Retinal pigment epithelial cell (primary cell): ENCODE measurements around the gene S1PR4.

Source experiments
- DNase-seq: peaks from one replicate; pipeline ENCODE4 v3.0.0-alpha.2; 2010; ENCODE audit warnings: low read depth
- H3K4me3 ChIP-seq: 2 replicates; pipeline ENCODE4 v1.5.1; 2011; ENCODE audit warnings: mild to moderate bottlenecking, low read length, control low read depth, moderate library complexity
- CTCF ChIP-seq: conservative IDR thresholded peaks from 2 replicates; pipeline ENCODE4 v1.5.1; 2011; ENCODE audit warnings: low read depth, low read length, control low read depth, inconsistent platforms

S1PR4 gene

GRCh38 chr19:3178377-3178972 lies at the start of gene S1PR4:
TSS of gene S1PR4 (plus strand) at chr19:3178769. CDS start at chr19:3178793, 24 bp downstream.
- TF ChIP-seq CTCF = no peak
- no peak for DNase-seq
- no peak within 1 kb of the TSS for H3K4me3 ChIP-seq

GRCh38 chr19:3129112-3129511 lies 49.5 kb upstream of the S1PR4 start:
- peak; percentile 62 for TF ChIP-seq CTCF
- no peak overlapping the region for H3K4me3 ChIP-seq
- no peak for DNase-seq

GRCh38 chr19:3131168-3131567 lies 47.4 kb upstream of the S1PR4 start:
- H3K4me3 ChIP-seq = no peak overlapping the region
- no peak for TF ChIP-seq CTCF
- DNase-seq = no peak

GRCh38 chr19:3132971-3133792 lies 45.4 kb upstream of the S1PR4 start:
- TF ChIP-seq CTCF = no peak
- H3K4me3 ChIP-seq = no peak overlapping the region
- no peak for DNase-seq

GRCh38 chr19:3133793-3134116 lies 44.8 kb upstream of the S1PR4 start:
- DNase-seq = no peak
- H3K4me3 ChIP-seq = no peak overlapping the region

GRCh38 chr19:3135961-3136683 lies 42.4 kb upstream of the S1PR4 start, which contains the start of gene GNA15:
TSS of gene GNA15 (plus strand) at chr19:3136033. CDS start at chr19:3136451, 418 bp downstream.
- TF ChIP-seq CTCF = no peak
- no peak within 1 kb of the TSS for H3K4me3 ChIP-seq
- DNase-seq = no peak

More at GRCh38 chr19:3133793-3134116, 44.8 kb upstream of the S1PR4 start:
- no peak for TF ChIP-seq CTCF
